CD4-positive, alpha-beta T cell treated with Interleukin-21 for 1 hour (primary cell): ENCODE measurements around the gene PPFIBP2.

ENCODE experiments used
- DNase-seq: peaks from one replicate; pipeline ENCODE4 v3.0.0-alpha.2; 2020

PPFIBP2 gene

GRCh38 chr11:7528514-7529049 lies 14.8 kb downstream of the PPFIBP2 start:
- no peak for DNase-seq

GRCh38 chr11:7530013-7530640 lies 16.3 kb downstream of the PPFIBP2 start:
- no peak for DNase-seq

DNA sequence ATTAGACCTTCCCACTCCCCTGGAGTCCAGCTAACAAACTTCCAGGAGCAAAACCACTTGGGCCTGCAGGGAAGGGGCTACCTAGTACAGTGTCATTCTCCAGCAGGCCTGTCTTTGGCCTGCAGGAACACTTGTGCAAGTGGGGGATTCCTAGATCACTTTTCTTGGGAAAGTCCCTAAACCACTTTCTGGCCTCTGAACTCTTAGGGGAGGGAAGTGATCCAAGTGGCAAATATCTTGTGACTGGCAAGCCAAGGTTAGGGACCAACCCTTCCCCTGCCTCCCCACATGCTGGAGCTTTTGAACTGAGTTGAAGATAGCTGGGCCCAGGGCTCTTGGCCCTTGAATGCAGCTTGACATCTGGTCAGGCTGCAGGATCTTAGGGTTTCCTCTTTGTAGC lies 17.2 kb downstream of the PPFIBP2 start:
- no peak for DNase-seq

- no peak for DNase-seq
Observed at GRCh38 chr11:7532405-7533145, 18.8 kb downstream of the PPFIBP2 start.

- no peak for DNase-seq
Observed at GRCh38 chr11:7533199-7534041, 19.6 kb downstream of the PPFIBP2 start.

- DNase-seq, result no peak
Observed at GRCh38 chr11:7534042-7534378, 20.2 kb downstream of the PPFIBP2 start.

DNA sequence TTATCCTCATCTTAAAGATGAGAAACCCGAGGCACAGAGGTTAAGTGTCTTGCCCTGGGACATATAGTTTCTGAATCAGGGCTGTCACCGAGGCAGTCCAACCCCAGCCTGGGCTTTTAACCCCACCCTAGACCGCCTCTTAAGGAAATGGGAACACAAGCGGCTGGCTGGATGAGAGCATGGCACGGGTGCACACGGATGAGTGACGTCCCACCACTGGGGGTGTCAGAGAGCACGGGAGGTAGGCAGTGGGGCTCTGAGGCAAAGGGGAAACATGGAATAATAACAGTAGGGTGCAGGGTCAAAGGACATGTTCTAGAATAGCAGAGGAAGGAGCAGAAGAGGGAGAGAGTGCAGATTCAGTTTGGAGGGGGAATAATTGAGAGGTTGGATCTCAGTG lies 22.3 kb downstream of the PPFIBP2 start:
- DNase-seq, result no peak

- DNase-seq, result no peak
Observed at GRCh38 chr11:7537265-7537664, 23.5 kb downstream of the PPFIBP2 start.

DNA sequence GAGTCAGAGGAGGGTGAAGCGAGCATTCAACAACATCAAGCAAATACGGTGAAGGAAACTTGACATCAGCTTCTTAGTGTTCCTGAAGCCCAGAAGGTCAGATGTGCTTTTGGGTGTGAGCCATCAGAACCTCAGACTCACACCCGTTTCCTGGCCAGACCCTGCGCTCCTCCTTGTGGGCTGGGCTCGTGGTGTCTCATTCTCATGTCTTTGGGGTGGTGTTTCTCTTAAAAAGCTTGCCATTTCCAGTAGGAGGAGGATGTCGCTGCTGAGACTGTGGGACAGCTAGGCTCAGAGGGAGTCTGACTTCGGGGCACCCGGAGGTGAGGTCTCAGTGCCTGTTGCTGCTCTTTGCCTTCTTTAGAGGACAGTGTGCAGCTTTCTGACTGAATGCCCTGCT lies 24.2 kb downstream of the PPFIBP2 start:
- peak; percentile 21 for DNase-seq

GRCh38 chr11:7538466-7539454 lies 25.0 kb downstream of the PPFIBP2 start:
- DNase-seq, result no peak

GRCh38 chr11:7540830-7541555 lies 27.2 kb downstream of the PPFIBP2 start:
- DNase-seq, result no peak

DNA sequence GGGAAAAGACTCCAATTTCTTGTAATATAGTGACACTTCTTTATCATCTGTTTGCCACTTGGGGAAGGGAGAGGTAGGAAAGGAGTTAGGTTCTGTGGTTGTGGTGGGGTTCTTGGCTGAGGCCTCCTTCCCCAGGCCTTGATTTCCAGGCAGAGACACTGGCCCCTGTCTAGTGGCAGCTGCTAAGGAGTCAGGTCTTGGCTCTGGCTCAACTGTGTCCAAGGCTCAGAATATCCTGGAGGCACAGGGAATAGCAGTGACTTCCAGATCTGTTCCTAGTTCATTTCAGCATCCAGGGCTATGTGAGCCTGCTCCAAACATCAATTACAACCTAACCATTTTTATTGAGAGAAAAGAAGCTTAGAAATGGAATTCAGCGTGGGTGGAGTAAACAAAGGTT lies 29.5 kb downstream of the PPFIBP2 start:
- no peak for DNase-seq

DNA sequence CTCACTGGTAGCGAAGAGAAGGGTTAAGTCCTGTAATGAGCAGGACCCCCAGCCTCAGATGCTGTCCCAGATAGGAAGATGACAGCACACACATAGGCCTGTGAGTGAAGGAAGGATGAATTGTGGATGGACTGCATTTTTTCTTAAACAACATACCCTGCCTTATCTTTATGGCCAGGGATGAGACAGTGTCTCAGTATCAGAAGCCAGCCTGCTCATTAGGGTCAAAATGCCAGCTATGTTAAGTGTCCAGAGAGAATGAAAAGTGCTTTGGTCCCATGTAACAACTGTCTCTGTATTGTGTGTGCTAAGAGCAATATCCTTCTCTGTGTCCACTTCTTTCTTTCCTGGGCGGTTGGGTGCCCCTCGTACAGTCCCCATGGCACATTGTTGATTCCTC lies 30.2 kb downstream of the PPFIBP2 start:
- DNase-seq, result no peak

- no peak for DNase-seq
Observed at GRCh38 chr11:7545611-7546010, 31.8 kb downstream of the PPFIBP2 start.

DNA sequence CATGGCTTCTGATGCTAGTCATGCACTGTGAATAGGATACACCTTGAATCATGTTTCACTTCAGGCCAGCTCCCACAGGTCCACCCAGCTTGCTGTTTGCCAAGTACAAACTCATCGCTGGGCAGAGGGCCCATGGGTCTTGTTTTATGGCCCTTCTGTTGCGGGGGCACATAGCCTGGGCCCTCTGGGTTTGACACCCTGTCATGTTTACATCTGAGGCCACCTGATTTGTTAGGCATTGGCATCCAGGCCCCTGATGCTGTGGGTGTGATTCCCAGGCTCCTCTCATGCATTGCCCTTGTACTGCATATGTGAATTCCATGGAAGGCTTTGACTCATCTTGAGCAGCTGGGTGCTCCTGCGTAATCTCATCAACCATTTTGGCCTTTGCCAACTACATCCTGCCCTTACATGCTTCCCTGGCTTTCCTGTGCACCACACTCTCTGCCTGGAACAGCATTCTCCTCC lies 32.6 kb downstream of the PPFIBP2 start:
- DNase-seq, result no peak

DNA sequence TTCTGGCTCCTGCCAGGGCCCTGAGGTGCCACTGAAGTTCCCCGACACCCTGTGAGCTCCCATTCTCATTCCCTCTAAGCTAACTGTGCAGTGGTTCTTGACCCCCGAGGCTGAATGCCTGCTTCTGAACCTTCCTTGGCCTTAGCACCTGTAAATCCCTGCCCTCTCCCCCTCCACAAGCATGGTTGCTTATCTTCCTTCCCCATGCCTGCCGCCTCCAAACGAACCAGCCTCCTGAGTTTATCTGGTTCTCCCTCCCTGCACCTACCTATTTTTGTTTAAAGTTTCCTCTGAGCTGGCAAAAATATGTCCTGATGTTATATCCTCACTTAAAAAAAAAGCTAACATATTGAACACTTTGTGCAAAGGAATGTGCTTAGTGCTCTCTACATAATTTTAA lies 33.9 kb downstream of the PPFIBP2 start:
- DNase-seq, result no peak

GRCh38 chr11:7548659-7549274 lies 35.0 kb downstream of the PPFIBP2 start:
- peak; percentile 30 for DNase-seq

GRCh38 chr11:7549681-7550080 lies 35.9 kb downstream of the PPFIBP2 start:
- no peak for DNase-seq

- no peak for DNase-seq
Observed at GRCh38 chr11:7551571-7551970, 37.8 kb downstream of the PPFIBP2 start.

DNA sequence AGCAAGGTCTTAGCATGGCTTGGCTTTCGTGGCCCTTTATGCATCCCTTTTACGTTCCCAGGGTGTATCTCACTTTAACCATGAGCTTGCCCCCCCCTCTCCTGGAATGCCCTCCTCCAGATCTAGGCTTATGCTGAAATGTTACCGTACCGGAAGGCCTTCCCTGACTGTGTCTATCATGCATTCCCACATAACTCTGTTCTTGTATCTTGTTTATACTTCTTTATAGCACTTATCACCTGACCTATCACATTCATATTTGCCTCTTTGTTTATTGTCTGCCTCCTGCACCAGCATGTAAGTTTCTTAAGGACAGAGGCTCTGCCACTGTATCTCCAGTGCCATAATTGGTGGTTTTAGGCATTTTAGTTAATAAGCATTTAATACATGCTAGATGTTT lies 38.9 kb downstream of the PPFIBP2 start:
- no peak for DNase-seq

DNA sequence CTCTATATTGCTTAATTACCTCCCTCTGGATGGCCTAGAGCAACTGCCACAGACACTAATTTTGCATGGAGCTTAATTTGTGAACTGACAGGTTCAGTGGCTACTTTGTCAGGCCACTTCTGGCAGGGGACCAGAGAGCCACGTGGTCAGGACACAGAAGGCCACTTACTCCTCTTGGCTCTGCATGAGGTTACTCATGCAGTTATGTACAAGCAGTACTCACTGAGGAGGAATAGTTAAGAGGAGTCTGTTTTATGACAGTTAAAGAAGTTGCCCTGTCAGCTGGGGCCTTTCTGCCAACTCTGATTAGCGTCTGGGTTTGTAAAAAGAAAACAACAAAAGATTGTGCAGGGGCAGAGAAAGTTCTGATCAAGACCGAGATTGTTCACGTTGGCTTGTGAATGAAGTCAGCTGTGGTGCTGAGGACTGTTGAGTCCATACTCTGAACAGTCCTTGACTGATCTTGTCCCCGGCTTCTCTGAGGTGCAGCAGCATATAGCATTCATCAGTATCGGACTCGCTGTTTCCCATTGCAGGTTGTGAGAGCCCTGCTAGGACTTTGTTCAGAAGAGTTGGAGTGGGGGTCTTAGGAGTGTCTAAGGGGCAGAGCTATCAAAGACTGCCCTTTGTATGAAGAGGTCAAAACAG lies 41.4 kb downstream of the PPFIBP2 start:
- DNase-seq, result no peak
